GM23338 (cell line): ENCODE results near the gene KCNK5. TPM values are rescaled to one million over a fixed set of nuclear protein-coding genes. Genes with fewer than 3 reads are reported as not detected.

Experiments used
- CREB1 ChIP-seq: fragments of 250-450 bp; sonication (Bioruptor Pico); IDR thresholded peaks from 2 replicates; pipeline ENCODE4 v1.5.0; 2020; ENCODE audit warnings: low read depth, mild to moderate bottlenecking, moderate library complexity
- NANOG ChIP-seq: IDR thresholded peaks from 2 replicates; pipeline ENCODE4 v1.6.1; 2016; ENCODE audit warnings: antibody characterized with exemption, borderline replicate concordance
- STAT1 ChIP-seq: IDR thresholded peaks from one replicate; pipeline ENCODE4 v1.6.1; 2016; ENCODE audit warnings: antibody characterized with exemption; ENCODE audit not compliant: unreplicated experiment
- ZNF114 ChIP-seq: fragments of 250-450 bp; sonication (Bioruptor Pico); IDR thresholded peaks from 2 replicates; pipeline ENCODE4 v1.5.0; 2020; ENCODE audit warnings: mild to moderate bottlenecking, moderate library complexity
- polyA plus RNA-seq: library from polyadenylated mRNA; unstranded; fragments of >200 nt; fragmentation: Nextera tagmentation; extraction: Ambion mirVana; gene quantifications from 2 replicates; pipeline ENCODE4 v1.2.1, GENCODE V29; 2016
- total RNA-seq: library from RNA; depleted of rRNA; stranded (reverse); fragments of >200 nt; shearing (Covaris generic); gene quantifications from 2 replicates; pipeline ENCODE4 v1.2.3, GENCODE V29; 2014
- TF ChIP-seq, protein P1 (sequence below): fragments of 250-450 bp; sonication (Bioruptor Pico); IDR thresholded peaks from 2 replicates; pipeline ENCODE4 v1.5.0; 2020; ENCODE audit warnings: mild to moderate bottlenecking, moderate library complexity
- TF ChIP-seq, protein P2 (sequence below): IDR thresholded peaks from one replicate; pipeline ENCODE4 v1.6.1; 2018; ENCODE audit warnings: antibody characterized with exemption; ENCODE audit not compliant: unreplicated experiment

KCNK5 gene
- total and polyA plus RNA-seq, 2 experiments from 2014 or later = 9.5 to 57.4 TPM

DNA sequence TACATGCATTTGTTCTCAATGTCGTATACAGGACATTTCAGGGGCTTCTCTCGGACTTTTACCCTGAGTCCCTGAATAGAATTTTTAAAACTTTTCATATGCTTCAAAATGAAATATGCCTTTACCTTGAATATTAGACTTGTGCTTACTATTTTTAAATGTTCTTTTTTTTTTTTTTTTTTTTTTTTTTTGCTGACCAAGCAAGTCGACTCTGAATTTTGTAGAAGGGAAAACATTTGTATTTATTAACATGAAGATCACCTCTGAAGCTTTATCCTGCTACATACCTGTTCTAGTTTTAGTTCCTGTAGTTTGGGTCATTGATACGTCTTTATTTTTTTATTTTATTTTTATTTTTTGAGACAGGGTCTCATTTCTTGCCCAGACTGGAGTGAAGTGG lies 74.6 kb downstream of the KCNK5 start (continued):
- TF ChIP-seq, protein P1, sequence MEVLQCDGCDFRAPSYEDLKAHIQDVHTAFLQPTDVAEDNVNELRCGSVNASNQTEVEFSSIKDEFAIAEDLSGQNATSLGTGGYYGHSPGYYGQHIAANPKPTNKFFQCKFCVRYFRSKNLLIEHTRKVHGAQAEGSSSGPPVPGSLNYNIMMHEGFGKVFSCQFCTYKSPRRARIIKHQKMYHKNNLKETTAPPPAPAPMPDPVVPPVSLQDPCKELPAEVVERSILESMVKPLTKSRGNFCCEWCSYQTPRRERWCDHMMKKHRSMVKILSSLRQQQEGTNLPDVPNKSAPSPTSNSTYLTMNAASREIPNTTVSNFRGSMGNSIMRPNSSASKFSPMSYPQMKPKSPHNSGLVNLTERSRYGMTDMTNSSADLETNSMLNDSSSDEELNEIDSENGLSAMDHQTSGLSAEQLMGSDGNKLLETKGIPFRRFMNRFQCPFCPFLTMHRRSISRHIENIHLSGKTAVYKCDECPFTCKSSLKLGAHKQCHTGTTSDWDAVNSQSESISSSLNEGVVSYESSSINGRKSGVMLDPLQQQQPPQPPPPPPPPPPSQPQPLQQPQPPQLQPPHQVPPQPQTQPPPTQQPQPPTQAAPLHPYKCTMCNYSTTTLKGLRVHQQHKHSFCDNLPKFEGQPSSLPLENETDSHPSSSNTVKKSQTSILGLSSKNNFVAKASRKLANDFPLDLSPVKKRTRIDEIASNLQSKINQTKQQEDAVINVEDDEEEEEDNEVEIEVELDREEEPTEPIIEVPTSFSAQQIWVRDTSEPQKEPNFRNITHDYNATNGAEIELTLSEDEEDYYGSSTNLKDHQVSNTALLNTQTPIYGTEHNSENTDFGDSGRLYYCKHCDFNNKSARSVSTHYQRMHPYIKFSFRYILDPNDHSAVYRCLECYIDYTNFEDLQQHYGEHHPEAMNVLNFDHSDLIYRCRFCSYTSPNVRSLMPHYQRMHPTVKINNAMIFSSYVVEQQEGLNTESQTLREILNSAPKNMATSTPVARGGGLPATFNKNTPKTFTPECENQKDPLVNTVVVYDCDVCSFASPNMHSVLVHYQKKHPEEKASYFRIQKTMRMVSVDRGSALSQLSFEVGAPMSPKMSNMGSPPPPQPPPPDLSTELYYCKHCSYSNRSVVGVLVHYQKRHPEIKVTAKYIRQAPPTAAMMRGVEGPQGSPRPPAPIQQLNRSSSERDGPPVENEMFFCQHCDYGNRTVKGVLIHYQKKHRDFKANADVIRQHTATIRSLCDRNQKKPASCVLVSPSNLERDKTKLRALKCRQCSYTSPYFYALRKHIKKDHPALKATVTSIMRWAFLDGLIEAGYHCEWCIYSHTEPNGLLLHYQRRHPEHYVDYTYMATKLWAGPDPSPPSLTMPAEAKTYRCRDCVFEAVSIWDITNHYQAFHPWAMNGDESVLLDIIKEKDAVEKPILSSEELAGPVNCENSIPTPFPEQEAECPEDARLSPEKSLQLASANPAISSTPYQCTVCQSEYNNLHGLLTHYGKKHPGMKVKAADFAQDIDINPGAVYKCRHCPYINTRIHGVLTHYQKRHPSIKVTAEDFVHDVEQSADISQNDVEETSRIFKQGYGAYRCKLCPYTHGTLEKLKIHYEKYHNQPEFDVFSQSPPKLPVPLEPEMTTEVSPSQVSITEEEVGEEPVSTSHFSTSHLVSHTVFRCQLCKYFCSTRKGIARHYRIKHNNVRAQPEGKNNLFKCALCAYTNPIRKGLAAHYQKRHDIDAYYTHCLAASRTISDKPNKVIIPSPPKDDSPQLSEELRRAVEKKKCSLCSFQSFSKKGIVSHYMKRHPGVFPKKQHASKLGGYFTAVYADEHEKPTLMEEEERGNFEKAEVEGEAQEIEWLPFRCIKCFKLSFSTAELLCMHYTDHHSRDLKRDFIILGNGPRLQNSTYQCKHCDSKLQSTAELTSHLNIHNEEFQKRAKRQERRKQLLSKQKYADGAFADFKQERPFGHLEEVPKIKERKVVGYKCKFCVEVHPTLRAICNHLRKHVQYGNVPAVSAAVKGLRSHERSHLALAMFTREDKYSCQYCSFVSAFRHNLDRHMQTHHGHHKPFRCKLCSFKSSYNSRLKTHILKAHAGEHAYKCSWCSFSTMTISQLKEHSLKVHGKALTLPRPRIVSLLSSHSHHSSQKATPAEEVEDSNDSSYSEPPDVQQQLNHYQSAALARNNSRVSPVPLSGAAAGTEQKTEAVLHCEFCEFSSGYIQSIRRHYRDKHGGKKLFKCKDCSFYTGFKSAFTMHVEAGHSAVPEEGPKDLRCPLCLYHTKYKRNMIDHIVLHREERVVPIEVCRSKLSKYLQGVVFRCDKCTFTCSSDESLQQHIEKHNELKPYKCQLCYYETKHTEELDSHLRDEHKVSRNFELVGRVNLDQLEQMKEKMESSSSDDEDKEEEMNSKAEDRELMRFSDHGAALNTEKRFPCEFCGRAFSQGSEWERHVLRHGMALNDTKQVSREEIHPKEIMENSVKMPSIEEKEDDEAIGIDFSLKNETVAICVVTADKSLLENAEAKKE (CRISPR knock-in tag) = no peak
- no peak for TF ChIP-seq ZNF114 (CRISPR knock-in tag)
- TF ChIP-seq, protein P2, sequence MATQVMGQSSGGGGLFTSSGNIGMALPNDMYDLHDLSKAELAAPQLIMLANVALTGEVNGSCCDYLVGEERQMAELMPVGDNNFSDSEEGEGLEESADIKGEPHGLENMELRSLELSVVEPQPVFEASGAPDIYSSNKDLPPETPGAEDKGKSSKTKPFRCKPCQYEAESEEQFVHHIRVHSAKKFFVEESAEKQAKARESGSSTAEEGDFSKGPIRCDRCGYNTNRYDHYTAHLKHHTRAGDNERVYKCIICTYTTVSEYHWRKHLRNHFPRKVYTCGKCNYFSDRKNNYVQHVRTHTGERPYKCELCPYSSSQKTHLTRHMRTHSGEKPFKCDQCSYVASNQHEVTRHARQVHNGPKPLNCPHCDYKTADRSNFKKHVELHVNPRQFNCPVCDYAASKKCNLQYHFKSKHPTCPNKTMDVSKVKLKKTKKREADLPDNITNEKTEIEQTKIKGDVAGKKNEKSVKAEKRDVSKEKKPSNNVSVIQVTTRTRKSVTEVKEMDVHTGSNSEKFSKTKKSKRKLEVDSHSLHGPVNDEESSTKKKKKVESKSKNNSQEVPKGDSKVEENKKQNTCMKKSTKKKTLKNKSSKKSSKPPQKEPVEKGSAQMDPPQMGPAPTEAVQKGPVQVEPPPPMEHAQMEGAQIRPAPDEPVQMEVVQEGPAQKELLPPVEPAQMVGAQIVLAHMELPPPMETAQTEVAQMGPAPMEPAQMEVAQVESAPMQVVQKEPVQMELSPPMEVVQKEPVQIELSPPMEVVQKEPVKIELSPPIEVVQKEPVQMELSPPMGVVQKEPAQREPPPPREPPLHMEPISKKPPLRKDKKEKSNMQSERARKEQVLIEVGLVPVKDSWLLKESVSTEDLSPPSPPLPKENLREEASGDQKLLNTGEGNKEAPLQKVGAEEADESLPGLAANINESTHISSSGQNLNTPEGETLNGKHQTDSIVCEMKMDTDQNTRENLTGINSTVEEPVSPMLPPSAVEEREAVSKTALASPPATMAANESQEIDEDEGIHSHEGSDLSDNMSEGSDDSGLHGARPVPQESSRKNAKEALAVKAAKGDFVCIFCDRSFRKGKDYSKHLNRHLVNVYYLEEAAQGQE = no peak
- TF ChIP-seq STAT1 = no peak
- no peak for TF ChIP-seq NANOG
- TF ChIP-seq CREB1 (CRISPR knock-in tag) = no peak
